WTC11 (cell line): ENCODE measurements around the gene BMPR1B.

Experiments used
- ESRRA ChIP-seq: sonication (generic); formaldehyde crosslinking; IDR thresholded peaks from 2 replicates; pipeline ENCODE4 v1.8.1; 2022; ENCODE audit warnings: mild to moderate bottlenecking, missing genetic modification reagents, borderline replicate concordance
- RORB ChIP-seq: fragments of 250-450 bp; sonication (Bioruptor Pico); IDR thresholded peaks from 2 replicates; pipeline ENCODE4 v1.9.0; 2021; ENCODE audit warnings: mild to moderate bottlenecking
- TCF7 ChIP-seq: sonication (generic); formaldehyde crosslinking; IDR thresholded peaks from 2 replicates; pipeline ENCODE4 v1.8.0; 2022; ENCODE audit warnings: mild to moderate bottlenecking, low read depth, missing genetic modification reagents, moderate library complexity
- ZBTB21 ChIP-seq: sonication (generic); formaldehyde crosslinking; IDR thresholded peaks from 2 replicates; pipeline ENCODE4 v1.8.1; 2023; ENCODE audit warnings: mild to moderate bottlenecking, missing genetic modification reagents, borderline replicate concordance
- ZNF138 ChIP-seq: sonication (generic); formaldehyde crosslinking; conservative IDR thresholded peaks from 2 replicates; pipeline ENCODE4 v1.8.1; 2022; ENCODE audit warnings: mild to moderate bottlenecking, moderate library complexity, missing genetic modification reagents
- ZNF423 ChIP-seq: fragments of 250-450 bp; sonication (Bioruptor Pico); IDR thresholded peaks from 2 replicates; pipeline ENCODE4 v2.1.2; 2022; ENCODE audit warnings: mild to moderate bottlenecking, moderate library complexity
- TF ChIP-seq, protein P1 (sequence below): fragments of 200-600 bp; IDR thresholded peaks from 2 replicates; pipeline ENCODE4 v1.8.0; 2022; ENCODE audit warnings: antibody characterized with exemption
- TF ChIP-seq, protein P2 (sequence below): sonication (generic); formaldehyde crosslinking; IDR thresholded peaks from 2 replicates; pipeline ENCODE4 v1.8.0; 2022; ENCODE audit warnings: mild to moderate bottlenecking, missing genetic modification reagents
- TF ChIP-seq, protein P3 (sequence below): sonication (generic); formaldehyde crosslinking; IDR thresholded peaks from 2 replicates; pipeline ENCODE4 v1.8.0; 2022; ENCODE audit warnings: mild to moderate bottlenecking, missing genetic modification reagents

DNA sequence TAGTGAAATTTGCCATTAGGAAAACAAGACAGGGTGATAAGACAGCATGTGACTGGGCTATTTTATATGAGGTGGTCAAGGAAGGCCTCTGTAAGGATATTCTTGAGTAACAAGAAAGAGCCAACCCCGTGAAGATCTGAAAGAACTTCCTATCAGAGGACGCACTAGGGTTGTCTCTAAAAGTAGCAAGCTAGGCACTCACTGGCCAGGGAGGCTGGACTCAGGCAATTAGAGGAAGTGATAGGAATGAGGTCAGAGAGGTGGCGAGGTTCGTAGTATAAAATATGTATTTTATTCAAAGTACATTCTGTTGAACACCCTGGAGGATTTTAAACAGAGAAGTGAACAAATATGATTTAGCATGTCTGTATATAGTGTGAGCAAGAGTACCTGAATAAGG, 4.6 kb downstream of the BMPR1B start:
- TF ChIP-seq, protein P1, sequence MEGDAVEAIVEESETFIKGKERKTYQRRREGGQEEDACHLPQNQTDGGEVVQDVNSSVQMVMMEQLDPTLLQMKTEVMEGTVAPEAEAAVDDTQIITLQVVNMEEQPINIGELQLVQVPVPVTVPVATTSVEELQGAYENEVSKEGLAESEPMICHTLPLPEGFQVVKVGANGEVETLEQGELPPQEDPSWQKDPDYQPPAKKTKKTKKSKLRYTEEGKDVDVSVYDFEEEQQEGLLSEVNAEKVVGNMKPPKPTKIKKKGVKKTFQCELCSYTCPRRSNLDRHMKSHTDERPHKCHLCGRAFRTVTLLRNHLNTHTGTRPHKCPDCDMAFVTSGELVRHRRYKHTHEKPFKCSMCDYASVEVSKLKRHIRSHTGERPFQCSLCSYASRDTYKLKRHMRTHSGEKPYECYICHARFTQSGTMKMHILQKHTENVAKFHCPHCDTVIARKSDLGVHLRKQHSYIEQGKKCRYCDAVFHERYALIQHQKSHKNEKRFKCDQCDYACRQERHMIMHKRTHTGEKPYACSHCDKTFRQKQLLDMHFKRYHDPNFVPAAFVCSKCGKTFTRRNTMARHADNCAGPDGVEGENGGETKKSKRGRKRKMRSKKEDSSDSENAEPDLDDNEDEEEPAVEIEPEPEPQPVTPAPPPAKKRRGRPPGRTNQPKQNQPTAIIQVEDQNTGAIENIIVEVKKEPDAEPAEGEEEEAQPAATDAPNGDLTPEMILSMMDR: no peak
- TF ChIP-seq, protein P2, sequence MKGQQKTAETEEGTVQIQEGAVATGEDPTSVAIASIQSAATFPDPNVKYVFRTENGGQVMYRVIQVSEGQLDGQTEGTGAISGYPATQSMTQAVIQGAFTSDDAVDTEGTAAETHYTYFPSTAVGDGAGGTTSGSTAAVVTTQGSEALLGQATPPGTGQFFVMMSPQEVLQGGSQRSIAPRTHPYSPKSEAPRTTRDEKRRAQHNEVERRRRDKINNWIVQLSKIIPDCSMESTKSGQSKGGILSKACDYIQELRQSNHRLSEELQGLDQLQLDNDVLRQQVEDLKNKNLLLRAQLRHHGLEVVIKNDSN (CRISPR knock-in tag): no peak
- TF ChIP-seq ZNF138 (CRISPR knock-in tag) (no peak), RORB (CRISPR knock-in tag) (no peak), ESRRA (no peak), ZNF423 (CRISPR knock-in tag) (no peak), TCF7 (CRISPR knock-in tag) (no peak), ZBTB21 (CRISPR knock-in tag) (no peak)
- TF ChIP-seq, protein P3, sequence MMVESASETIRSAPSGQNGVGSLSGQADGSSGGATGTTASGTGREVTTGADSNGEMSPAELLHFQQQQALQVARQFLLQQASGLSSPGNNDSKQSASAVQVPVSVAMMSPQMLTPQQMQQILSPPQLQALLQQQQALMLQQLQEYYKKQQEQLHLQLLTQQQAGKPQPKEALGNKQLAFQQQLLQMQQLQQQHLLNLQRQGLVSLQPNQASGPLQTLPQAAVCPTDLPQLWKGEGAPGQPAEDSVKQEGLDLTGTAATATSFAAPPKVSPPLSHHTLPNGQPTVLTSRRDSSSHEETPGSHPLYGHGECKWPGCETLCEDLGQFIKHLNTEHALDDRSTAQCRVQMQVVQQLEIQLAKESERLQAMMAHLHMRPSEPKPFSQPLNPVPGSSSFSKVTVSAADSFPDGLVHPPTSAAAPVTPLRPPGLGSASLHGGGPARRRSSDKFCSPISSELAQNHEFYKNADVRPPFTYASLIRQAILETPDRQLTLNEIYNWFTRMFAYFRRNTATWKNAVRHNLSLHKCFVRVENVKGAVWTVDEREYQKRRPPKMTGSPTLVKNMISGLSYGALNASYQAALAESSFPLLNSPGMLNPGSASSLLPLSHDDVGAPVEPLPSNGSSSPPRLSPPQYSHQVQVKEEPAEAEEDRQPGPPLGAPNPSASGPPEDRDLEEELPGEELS: no peak
